ENCODE data around the gene NFIX. TPM values are rescaled to one million over a fixed set of nuclear protein-coding genes. Genes with fewer than 3 reads are reported as not detected.

NFIX gene
- total and polyA plus RNA-seq, 9 of the 15 experiments (the other 6 are each of a cell fraction or from before 2014, with no cell fraction given): 0.28 to 26.8 (median 5.4) TPM

- TF ChIP-seq ZHX1 (conservative IDR thresholded peaks at IDR 0.05; ENCODE audit: low read length) (no peak), HNRNPL (IDR thresholded peaks at IDR 0.05; ENCODE audit: low read depth, low read length) (no peak), GATAD2A (IDR thresholded peaks at IDR 0.05) (no peak; the same call in 1 of the 2 replicates), ZNF584 (CRISPR knock-in tag; IDR thresholded peaks at IDR 0.05; ENCODE audit: low read depth) (no peak), ZNF695 (CRISPR knock-in tag; IDR thresholded peaks at IDR 0.05) (no peak), E2F6 (IDR thresholded peaks at IDR 0.05; ENCODE audit: borderline replicate concordance in 1 of 2, extremely low read depth in 1 of 2, insufficient read depth in 1 of 2, insufficient read length in 1 of 2, low read depth in 1 of 2, low read length in 1 of 2, poor library complexity in 1 of 2, severe bottlenecking in 1 of 2) (peak in 1 of 2 experiments; percentile 32), ZBTB43 (CRISPR knock-in tag; IDR thresholded peaks at IDR 0.05) (no peak), ZNF165 (CRISPR knock-in tag; IDR thresholded peaks at IDR 0.05; ENCODE audit: borderline replicate concordance) (no peak), ZFP36 (IDR thresholded peaks at IDR 0.05; ENCODE audit: low read depth, low read length, partially characterized antibody) (no peak), SREBF1 (IDR thresholded peaks at IDR 0.05; ENCODE audit: borderline replicate concordance, low read depth, low read length) (no peak), FOXA1 (IDR thresholded peaks at IDR 0.05; ENCODE audit: borderline replicate concordance) (no peak), KLF1 (tag; IDR thresholded peaks at IDR 0.05) (no peak), TCF7L2 (IDR thresholded peaks at IDR 0.05; ENCODE audit: low read depth, low read length) (no peak), COPS2 (conservative IDR thresholded peaks at IDR 0.05) (no peak), HNRNPK (IDR thresholded peaks at IDR 0.05; ENCODE audit: low read depth, low read length, poor library complexity, severe bottlenecking) (no peak), VEZF1 (CRISPR knock-in tag; IDR thresholded peaks at IDR 0.05) (peak; percentile 65; the same call in 1 of the 2 replicates), WHSC1 (IDR thresholded peaks at IDR 0.05; ENCODE audit: low read length) (no peak), TRIM25 (IDR thresholded peaks at IDR 0.05; ENCODE audit: borderline replicate concordance) (no peak), ZNF217 (CRISPR knock-in tag; IDR thresholded peaks at IDR 0.05) (no peak)
Observed at GRCh38 chr19:13100841-13101589, 105.7 kb downstream of the NFIX start (continued).
